Esophagus muscularis mucosa (tissue), 3 donors: Measurements from ENCODE around the gene OCLN.
"Not testable (repeated sequence)": the region's sequence is repeated elsewhere in the genome, so short reads cannot be mapped to it uniquely, and the experiment has no call there.

Experiments used
- POLR2A ChIP-seq: fragments of 450-650 bp; IDR thresholded peaks from one replicate; pipeline ENCODE4 v1.6.1; 2017; ENCODE audit warnings: antibody characterized with exemption, moderate library complexity, mild to moderate bottlenecking, low read depth
- POLR2AphosphoS5 ChIP-seq, 2 donors: sonication (generic); formaldehyde crosslinking; IDR thresholded peaks; one replicate each; pipeline ENCODE4 v1.6.1; 2017; ENCODE audit warnings: antibody characterized with exemption in 2 of 2
- TF ChIP-seq, protein P1 (sequence below), 3 experiments: fragments of 200-600 bp in 2 of 3; fragments of 450-650 bp in 1 of 3; sonication (generic) in 2 of 3; IDR thresholded peaks; one replicate each; pipeline ENCODE4 v1.5.1; 2017 to 2019; ENCODE audit warnings: antibody characterized with exemption in 3 of 3, mild to moderate bottlenecking in 2 of 3, moderate library complexity in 1 of 3

DNA sequence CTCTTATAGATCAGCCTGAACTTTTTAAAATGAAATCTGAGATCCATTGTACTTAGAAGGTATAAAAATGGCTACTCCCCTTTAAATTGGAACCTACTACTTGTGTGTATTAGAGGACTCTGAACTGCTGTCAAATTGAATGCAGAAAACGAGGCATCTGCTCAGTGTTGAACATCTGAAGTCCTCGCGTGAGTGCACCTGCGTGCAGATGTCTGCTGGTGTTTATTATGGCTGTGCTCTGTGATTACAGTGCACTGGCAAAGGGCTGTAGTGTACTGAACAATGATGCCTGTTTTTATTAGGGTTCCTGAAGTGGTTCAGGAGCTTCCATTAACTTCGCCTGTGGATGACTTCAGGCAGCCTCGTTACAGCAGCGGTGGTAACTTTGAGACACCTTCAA is 52.0 kb downstream of the OCLN start:
- TF ChIP-seq, protein P1, sequence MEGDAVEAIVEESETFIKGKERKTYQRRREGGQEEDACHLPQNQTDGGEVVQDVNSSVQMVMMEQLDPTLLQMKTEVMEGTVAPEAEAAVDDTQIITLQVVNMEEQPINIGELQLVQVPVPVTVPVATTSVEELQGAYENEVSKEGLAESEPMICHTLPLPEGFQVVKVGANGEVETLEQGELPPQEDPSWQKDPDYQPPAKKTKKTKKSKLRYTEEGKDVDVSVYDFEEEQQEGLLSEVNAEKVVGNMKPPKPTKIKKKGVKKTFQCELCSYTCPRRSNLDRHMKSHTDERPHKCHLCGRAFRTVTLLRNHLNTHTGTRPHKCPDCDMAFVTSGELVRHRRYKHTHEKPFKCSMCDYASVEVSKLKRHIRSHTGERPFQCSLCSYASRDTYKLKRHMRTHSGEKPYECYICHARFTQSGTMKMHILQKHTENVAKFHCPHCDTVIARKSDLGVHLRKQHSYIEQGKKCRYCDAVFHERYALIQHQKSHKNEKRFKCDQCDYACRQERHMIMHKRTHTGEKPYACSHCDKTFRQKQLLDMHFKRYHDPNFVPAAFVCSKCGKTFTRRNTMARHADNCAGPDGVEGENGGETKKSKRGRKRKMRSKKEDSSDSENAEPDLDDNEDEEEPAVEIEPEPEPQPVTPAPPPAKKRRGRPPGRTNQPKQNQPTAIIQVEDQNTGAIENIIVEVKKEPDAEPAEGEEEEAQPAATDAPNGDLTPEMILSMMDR (IDR thresholded peaks at IDR 0.05): not testable (repeated sequence)
- not testable (repeated sequence) for TF ChIP-seq POLR2AphosphoS5 (IDR thresholded peaks at IDR 0.05); POLR2A
